ENCODE data around the gene LYZL4. TPM values are rescaled to one million over a fixed set of nuclear protein-coding genes. Genes with fewer than 3 reads are reported as not detected.

Gene LYZL4
- total RNA-seq, 2 experiments from 2014 or later, result not detected

GRCh38 chr3:42394579-42395288, 15.7 kb downstream of the LYZL4 start:
- Mint-ChIP-seq H3K9me3 (no peaks in the 10 kb centered on the region), H3K27me3 (no peaks in the 10 kb centered on the region), H3K36me3 (ENCODE audit: low read depth) (no peaks in the 10 kb centered on the region), H3K4me3 (no peak overlapping the region), H3K27ac (no peak overlapping the region), H3K4me1 (ENCODE audit: low read depth) (peaks cover 4% of the 10 kb centered on the region)
- Histone ChIP-seq H3K4me1 (ENCODE audit: insufficient read depth, low read length) (no peaks in the 10 kb centered on the region), H3K36me3 (ENCODE audit: insufficient read depth, low read length) (no peaks in the 10 kb centered on the region), H3K27ac (ENCODE audit: low read depth in 1 of 2, low read length in 2 of 2) (no peak overlapping the region), H3K4me3 (ENCODE audit: low read length) (no peak overlapping the region), H3K9me3 (ENCODE audit: control insufficient read depth in 1 of 2, insufficient read depth in 1 of 2, low read length in 2 of 2) (no peaks in the 10 kb centered on the region), H3K27me3 (ENCODE audit: control insufficient read depth in 1 of 2, insufficient read depth in 2 of 2, low read length in 2 of 2) (no peaks in the 10 kb centered on the region)
- intact Hi-C loops (cut with DNase I, micrococcal nuclease), result no loop called here
- CTCF ChIA-PET, result no interaction called here
- ATAC-seq (ENCODE audit: poor library complexity), result no peak
- TF ChIP-seq, protein P1, sequence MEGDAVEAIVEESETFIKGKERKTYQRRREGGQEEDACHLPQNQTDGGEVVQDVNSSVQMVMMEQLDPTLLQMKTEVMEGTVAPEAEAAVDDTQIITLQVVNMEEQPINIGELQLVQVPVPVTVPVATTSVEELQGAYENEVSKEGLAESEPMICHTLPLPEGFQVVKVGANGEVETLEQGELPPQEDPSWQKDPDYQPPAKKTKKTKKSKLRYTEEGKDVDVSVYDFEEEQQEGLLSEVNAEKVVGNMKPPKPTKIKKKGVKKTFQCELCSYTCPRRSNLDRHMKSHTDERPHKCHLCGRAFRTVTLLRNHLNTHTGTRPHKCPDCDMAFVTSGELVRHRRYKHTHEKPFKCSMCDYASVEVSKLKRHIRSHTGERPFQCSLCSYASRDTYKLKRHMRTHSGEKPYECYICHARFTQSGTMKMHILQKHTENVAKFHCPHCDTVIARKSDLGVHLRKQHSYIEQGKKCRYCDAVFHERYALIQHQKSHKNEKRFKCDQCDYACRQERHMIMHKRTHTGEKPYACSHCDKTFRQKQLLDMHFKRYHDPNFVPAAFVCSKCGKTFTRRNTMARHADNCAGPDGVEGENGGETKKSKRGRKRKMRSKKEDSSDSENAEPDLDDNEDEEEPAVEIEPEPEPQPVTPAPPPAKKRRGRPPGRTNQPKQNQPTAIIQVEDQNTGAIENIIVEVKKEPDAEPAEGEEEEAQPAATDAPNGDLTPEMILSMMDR (IDR thresholded peaks at IDR 0.05), result no peak
- POLR2A ChIA-PET, result no interaction called here
- DNase-seq, result no peak

DNA sequence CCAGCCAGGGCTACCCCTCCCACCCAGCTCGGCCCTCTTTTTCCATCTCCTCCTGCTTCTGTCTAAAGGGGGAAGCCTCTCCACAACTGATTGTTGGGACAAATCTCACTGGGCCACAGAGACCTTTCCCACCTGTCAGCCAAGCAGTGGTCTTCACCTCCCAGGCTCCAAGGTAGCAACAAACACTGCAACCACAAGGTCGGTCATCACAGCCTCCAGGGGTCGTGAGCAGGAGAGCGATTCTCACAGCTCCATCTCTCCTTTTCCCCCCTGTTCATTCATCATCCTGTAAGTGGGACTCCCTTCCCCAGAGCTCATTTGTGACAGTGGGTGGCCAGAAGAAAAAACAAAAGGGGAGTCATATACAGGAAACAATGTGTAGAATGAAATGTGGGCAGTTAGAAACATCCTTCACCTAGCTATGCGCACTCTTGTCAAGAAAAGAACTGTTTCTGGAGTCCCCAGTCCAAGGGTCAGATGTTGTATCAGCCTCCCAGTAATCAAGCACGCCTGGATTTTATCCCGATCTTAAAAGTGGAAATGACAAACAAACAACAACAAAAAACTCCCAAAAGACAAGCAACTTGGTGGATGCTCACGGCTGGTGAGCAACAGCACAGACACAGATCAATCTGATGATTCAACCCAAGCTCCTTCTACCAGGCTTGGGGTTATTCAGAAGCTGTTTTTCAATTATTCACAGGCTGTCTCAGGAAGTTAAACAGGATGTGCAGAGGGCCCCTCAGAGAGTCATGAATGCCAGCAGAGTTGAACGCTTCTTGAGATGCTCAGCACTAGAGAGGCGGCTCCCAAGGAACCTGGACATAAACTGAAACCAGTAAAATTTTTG, 22.4 kb downstream of the LYZL4 start:
- peak; percentile 95 for ATAC-seq (ENCODE audit: poor library complexity)
- no peaks in the 10 kb centered on the region for H3K9me3 Mint-ChIP-seq
- H3K27ac Mint-ChIP-seq, result peak overlapping the region; percentile 94
- peaks cover 37% of the 10 kb centered on the region for H3K4me1 Mint-ChIP-seq (ENCODE audit: low read depth)
- H3K27me3 ChIP-seq (ENCODE audit: control insufficient read depth in 1 of 2, insufficient read depth in 2 of 2, low read length in 2 of 2), result no peaks in the 10 kb centered on the region
- H3K9me3 ChIP-seq (ENCODE audit: control insufficient read depth in 1 of 2, insufficient read depth in 1 of 2, low read length in 2 of 2), result no peaks in the 10 kb centered on the region
- CTCF ChIA-PET, result no interaction called here
- H3K36me3 Mint-ChIP-seq (ENCODE audit: low read depth), result no peaks in the 10 kb centered on the region
- POLR2A ChIA-PET, result interaction anchor here (1.0 to 2.0 kb wide), 12 partner anchors 9 to 172 kb away, joined by 3 to 22 read pairs (median 4); no protein-coding TSS in a partner anchor
- H3K4me3 Mint-ChIP-seq, result peak overlapping the region; percentile 78
- H3K36me3 ChIP-seq (ENCODE audit: insufficient read depth, low read length), result no peaks in the 10 kb centered on the region
- TF ChIP-seq, protein P1 (IDR thresholded peaks at IDR 0.05), result no peak
- H3K4me1 ChIP-seq (ENCODE audit: insufficient read depth, low read length), result peaks cover 25% of the 10 kb centered on the region
- H3K27ac ChIP-seq (ENCODE audit: low read depth in 1 of 2, low read length in 2 of 2), result peak overlapping the region; percentile 46 to 63
- no peak overlapping the region for H3K4me3 ChIP-seq (ENCODE audit: low read length)
- intact Hi-C loops (cut with DNase I, micrococcal nuclease), result no loop called here
- DNase-seq, result peak in 12 of 14 experiments; percentile 7 to 52 (median 38)
- no peaks in the 10 kb centered on the region for H3K27me3 Mint-ChIP-seq

- intact Hi-C loops (cut with DNase I, micrococcal nuclease), result no loop called here
- Histone ChIP-seq H3K27me3 (ENCODE audit: control insufficient read depth in 1 of 2, insufficient read depth in 2 of 2, low read length in 2 of 2) (no peaks in the 10 kb centered on the region), H3K36me3 (ENCODE audit: insufficient read depth, low read length) (no peaks in the 10 kb centered on the region), H3K27ac (ENCODE audit: low read depth in 1 of 2, low read length in 2 of 2) (no peak overlapping the region), H3K4me1 (ENCODE audit: insufficient read depth, low read length) (no peaks in the 10 kb centered on the region), H3K9me3 (ENCODE audit: control insufficient read depth in 1 of 2, insufficient read depth in 1 of 2, low read length in 2 of 2) (no peaks in the 10 kb centered on the region), H3K4me3 (ENCODE audit: low read length) (no peak overlapping the region)
- TF ChIP-seq, protein P1 (IDR thresholded peaks at IDR 0.05), result no peak
- POLR2A ChIA-PET, result no interaction called here
- H3K27me3 Mint-ChIP-seq, result no peaks in the 10 kb centered on the region
- ATAC-seq (ENCODE audit: poor library complexity), result no peak
- no peak for DNase-seq
- peaks cover 2% of the 10 kb centered on the region for H3K4me1 Mint-ChIP-seq (ENCODE audit: low read depth)
- CTCF ChIA-PET, result no interaction called here
- no peak overlapping the region for H3K27ac Mint-ChIP-seq
- no peaks in the 10 kb centered on the region for H3K9me3 Mint-ChIP-seq
- no peaks in the 10 kb centered on the region for H3K36me3 Mint-ChIP-seq (ENCODE audit: low read depth)
- H3K4me3 Mint-ChIP-seq, result no peak overlapping the region
Observed at GRCh38 chr3:42381551-42382082, 28.8 kb downstream of the LYZL4 start.

Measured in CD4-positive, alpha-beta T cell (primary cell).